Skeletal muscle satellite cell (primary cell): ENCODE results near the gene SLC35F1.

Source experiments
- H3K27me3 ChIP-seq: 2 replicates; pipeline ENCODE4 v1.7.0; 2013; ENCODE audit warnings: low read length; ENCODE audit not compliant: control insufficient read depth, insufficient read depth
- H3K36me3 ChIP-seq: 2 replicates; pipeline ENCODE4 v1.7.0; 2013; ENCODE audit warnings: mild to moderate bottlenecking, control low read depth, low read length; ENCODE audit not compliant: insufficient read depth
- H3K4me1 ChIP-seq: 2 replicates; pipeline ENCODE4 v1.7.0; 2013; ENCODE audit warnings: low read length; ENCODE audit not compliant: control insufficient read depth, insufficient read depth
- H3K4me2 ChIP-seq: 2 replicates; pipeline ENCODE4 v1.7.0; 2013; ENCODE audit warnings: mild to moderate bottlenecking, low read length
- H3K4me3 ChIP-seq: 2 replicates; pipeline ENCODE4 v1.7.0; 2013; ENCODE audit warnings: low read length
- H3K9ac ChIP-seq: 2 replicates; pipeline ENCODE4 v1.7.0; 2013; ENCODE audit warnings: mild to moderate bottlenecking, low read depth, low read length, moderate library complexity
- H3K9me3 ChIP-seq: replicated peaks from 2 replicates; pipeline ENCODE4 v1.7.0; 2013; ENCODE audit warnings: mild to moderate bottlenecking, control low read depth, low read length

Gene SLC35F1

DNA sequence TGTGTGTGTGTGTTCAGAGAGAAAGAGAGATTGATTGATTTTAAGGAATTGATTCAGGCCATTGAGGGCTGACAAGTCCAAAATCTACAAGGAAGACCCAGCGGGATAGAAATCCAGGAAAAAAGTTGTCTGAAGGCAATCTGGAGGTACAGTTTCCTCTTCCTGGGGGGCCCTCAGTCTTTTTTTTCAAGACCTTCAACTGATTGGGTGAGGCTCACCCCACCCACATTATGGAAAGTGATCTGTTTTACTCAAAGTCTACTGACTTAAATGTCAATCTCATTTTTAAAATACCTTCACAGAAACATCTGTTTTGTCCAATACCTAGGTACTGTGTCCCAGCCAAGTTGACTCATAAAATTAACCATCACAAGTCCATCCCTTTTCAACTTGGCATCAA, 398.0 kb downstream of the SLC35F1 start:
- Histone ChIP-seq H3K4me1 (no peaks in the 10 kb centered on the region), H3K36me3 (no peaks in the 10 kb centered on the region), H3K4me3 (no peak overlapping the region), H3K27me3 (no peaks in the 10 kb centered on the region), H3K9ac (no peak overlapping the region), H3K9me3 (no peaks in the 10 kb centered on the region), H3K4me2 (no peak overlapping the region)

DNA sequence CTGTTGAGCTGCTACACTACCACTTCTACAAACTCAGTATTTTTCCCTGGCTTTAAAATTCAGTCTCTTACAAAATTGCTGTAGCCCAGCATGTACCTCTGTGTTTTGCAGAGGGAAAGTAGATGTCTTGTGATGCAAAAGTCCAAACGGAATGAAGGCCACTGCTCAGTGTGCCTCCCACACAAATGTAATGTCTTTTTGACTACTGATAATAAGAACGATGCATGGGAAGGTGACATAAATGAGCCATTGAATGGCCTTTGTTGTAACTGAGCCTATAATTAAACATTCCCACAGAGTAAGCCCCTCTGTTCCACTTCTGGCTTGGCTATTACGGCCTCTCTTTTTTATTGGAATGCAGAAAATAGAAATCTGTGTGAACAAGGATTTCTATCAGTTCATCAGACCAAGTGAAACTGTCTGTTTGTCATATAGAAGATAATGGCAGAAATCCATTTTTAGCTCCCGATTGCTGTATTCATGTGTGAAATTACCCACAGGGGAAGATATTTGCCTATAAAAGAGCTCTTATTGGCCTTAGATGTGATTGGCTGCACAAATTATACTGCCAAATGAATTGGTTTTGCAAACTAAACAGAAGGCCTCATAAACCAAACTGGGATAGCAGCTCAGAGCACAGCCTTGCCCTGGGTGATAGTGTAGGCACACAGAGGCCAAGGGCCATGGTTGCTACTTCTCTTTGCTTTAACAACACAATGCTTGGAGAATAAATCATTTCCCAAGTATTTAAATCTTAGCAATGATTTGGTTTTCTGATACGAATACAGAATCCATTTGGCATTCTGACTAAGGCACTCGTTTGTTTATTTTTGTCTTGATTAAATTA, 399.6 kb downstream of the SLC35F1 start:
- Histone ChIP-seq H3K4me2 (no peak overlapping the region), H3K4me3 (no peak overlapping the region), H3K27me3 (no peaks in the 10 kb centered on the region), H3K9me3 (no peaks in the 10 kb centered on the region), H3K4me1 (no peaks in the 10 kb centered on the region), H3K9ac (no peak overlapping the region), H3K36me3 (no peaks in the 10 kb centered on the region)

DNA sequence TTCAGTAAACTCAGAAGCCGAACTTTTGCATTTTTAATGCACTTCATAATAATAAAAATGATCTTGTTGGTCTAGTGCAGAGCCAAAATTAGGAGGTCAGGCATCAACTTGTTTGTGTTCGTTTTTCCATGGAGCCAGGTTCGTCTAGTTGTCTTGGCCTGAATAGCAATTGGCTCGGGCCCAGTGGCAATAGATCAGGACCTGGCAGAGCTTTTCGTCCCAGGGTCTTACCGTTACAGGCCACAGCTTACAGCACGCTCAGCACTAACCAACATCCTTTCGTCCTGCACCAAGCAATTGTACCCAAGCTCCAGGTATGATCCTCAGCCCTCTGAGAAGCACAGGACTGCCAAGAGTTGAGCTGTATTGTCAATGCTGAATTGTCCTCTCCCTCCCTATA, 400.5 kb downstream of the SLC35F1 start:
- Histone ChIP-seq H3K36me3 (no peaks in the 10 kb centered on the region), H3K27me3 (no peaks in the 10 kb centered on the region), H3K9ac (no peak overlapping the region), H3K9me3 (no peaks in the 10 kb centered on the region), H3K4me3 (no peak overlapping the region), H3K4me2 (no peak overlapping the region), H3K4me1 (no peaks in the 10 kb centered on the region)

DNA sequence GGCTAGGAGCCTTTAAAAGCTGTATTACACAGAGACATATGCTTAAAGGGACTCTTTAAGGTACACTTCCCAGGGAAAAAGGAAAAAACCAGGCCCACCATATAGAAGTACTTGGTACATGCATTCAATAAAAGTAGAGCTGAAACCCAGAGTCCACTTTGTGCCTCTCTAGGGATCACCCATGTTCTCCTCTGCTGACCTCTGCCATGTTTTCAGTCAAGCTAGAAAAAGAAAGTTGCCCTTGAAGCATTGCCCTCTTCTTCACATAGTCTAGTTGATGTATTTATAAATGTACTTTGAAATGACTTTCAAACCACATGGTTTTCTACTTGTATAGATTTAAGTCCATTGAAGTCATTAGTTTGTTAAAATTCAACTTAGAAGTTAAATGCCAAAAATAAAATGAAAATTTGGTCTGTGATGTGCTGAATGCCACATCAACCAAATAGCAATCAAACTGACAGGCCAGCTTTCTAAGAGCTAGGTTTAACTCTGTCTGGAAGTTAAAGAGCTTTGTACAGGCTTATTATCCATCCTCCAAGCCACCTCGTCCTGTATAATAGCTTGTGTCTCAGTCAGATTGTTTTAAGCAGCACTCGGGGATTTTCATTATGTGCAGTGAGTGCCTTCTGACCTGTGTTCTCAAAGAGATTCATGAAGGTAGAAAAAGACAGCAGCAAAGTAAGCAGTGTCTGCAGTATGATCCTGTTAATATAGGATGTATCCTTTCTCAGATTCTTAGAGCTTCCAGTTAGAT, 402.5 kb downstream of the SLC35F1 start:
- H3K27me3 ChIP-seq: no peaks in the 10 kb centered on the region
- H3K36me3 ChIP-seq: no peaks in the 10 kb centered on the region
- no peaks in the 10 kb centered on the region for H3K4me1 ChIP-seq
- H3K4me2 ChIP-seq: no peak overlapping the region
- H3K9ac ChIP-seq: no peak overlapping the region
- no peaks in the 10 kb centered on the region for H3K9me3 ChIP-seq
- no peak overlapping the region for H3K4me3 ChIP-seq

DNA sequence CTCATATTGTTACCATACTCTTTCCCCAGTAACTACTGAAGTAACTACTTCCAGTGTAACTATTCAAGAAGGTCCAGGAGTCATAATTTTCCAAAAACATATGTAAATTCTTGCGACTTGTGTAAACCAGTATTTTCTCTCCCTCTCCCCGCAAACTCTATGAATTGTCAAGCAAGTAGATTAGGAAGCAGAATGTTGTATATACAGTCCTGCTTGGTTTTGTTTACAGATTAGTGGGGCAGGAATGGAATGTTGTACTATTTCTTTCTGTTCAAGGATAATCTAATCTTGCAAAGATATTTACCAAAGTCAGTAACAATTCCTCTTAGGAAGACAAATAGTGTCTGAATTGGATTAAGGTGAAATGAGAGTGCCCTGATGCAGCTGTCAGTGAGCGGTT, 406.1 kb downstream of the SLC35F1 start:
- Histone ChIP-seq H3K9me3 (no peaks in the 10 kb centered on the region), H3K9ac (no peak overlapping the region), H3K36me3 (no peaks in the 10 kb centered on the region), H3K4me3 (no peak overlapping the region), H3K27me3 (no peaks in the 10 kb centered on the region), H3K4me1 (peaks cover 5% of the 10 kb centered on the region), H3K4me2 (no peak overlapping the region)

DNA sequence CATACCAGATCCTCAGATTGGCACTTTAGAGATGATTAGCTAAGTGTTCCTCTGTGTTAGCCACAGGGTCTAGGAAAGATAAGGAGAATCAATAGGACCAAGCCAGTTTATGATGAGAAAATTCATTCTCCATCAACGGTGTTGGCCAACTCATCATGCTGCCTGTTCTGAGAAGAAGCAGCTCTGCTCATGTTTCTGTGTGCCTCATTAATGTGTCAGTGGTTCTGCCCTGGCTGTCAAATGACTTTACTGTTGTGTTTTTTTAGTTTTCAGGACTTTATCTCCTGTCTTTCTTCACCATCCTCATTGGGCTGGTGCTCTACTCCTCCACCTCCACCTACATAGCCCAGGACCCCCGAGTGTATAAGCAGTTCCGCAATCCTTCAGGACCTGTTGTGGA, 406.7 kb downstream of the SLC35F1 start:
- Histone ChIP-seq H3K9ac (no peak overlapping the region), H3K36me3 (no peaks in the 10 kb centered on the region), H3K4me3 (no peak overlapping the region), H3K27me3 (no peaks in the 10 kb centered on the region), H3K9me3 (no peaks in the 10 kb centered on the region), H3K4me2 (no peak overlapping the region), H3K4me1 (peaks cover 7% of the 10 kb centered on the region)

DNA sequence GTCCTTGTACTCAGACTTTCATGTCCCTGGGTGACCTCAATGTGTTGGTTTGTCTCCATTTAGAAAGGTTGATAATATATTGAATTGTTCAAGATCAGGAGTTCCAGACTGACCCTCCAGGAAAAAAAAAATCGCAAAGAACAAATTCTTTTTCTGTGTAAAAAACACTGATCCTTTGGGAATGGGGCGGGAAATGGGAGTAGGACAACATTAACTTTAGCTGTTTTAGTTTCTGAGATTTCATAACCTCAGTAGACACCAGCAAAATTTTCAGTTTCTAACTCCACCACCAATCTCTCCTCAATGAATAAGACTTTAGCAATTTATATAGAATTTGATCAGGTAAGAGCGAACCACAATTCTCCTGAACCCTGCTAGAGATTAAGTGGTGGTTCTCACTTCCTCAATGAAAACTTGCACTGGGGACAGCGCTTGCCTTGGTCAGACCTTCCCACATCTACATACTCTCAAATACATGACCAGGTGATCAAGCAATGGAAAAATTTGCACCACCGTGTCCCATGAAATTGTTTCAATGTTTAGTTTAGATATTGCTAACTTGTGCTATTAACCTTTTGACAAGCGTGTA, 409.8 kb downstream of the SLC35F1 start:
- no peak overlapping the region for H3K4me2 ChIP-seq
- no peak overlapping the region for H3K4me3 ChIP-seq
- no peaks in the 10 kb centered on the region for H3K27me3 ChIP-seq
- peaks cover 7% of the 10 kb centered on the region for H3K4me1 ChIP-seq
- no peaks in the 10 kb centered on the region for H3K9me3 ChIP-seq
- no peak overlapping the region for H3K9ac ChIP-seq
- H3K36me3 ChIP-seq: no peaks in the 10 kb centered on the region

DNA sequence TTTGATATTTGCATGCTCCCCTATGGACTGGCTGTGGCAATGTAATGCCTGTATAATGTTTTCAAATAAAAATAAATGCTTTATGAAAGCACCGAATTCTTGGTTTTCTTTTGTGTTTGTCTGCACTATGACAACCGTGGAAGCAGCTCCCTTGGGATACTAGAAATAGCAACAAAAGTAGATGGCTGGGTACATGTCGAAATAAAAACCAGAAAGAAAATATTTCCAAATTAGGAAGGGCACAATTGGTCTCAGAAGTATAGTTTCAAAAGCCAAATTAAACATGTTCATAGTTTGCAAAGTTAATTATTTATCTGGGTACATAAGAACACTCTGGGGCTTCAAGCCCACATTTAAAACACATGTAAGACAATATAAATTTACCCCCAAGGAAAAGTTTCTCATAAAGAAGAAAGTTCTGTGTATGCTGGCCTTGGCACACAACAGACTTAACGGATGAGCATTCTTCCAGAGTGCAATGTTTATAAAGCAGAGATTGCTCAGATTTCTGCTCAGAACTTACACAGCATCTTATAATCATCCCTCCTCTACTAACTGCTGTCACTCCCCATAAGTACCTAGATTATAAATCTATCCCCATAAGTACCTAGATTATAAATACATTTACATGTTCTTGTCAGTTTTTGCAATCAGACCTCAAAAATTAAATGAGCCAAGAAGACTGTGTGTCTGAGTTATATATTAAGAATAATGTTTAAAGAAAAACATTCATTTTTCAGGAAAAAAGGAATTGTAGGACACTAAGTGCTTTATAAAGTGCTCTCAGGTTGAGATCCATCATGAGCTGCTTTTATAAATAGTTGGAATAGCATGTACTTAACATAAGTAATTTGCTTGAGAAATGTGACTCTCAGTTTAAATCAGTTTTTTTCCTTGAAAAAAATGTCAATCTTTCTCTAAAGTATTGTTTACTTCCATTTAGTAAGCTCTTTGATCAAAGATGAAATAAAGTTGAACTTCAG, 410.8 kb downstream of the SLC35F1 start:
- Histone ChIP-seq H3K36me3 (no peaks in the 10 kb centered on the region), H3K4me3 (no peak overlapping the region), H3K9ac (no peak overlapping the region), H3K4me2 (peak overlapping the region; percentile 16), H3K27me3 (no peaks in the 10 kb centered on the region), H3K9me3 (no peaks in the 10 kb centered on the region), H3K4me1 (peaks cover 7% of the 10 kb centered on the region)

DNA sequence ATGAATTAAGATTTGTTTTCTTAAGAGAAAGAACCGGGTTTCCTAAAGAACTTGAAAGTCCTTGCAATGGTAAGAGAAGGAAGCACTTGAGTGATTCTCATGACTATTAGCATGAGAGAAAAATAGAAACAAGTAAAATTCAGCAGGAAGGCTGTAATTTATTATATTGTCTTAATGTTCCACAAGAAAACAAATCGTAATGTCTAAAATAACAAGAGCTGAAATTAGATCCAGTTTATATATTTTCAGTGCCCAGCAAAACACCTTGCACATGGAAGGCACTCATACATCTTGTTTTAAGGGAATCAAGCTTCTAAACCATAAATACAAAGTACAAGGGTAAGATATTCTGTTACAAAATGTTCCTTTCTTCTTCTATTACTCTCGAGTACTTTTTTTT, 411.6 kb downstream of the SLC35F1 start:
- Histone ChIP-seq H3K36me3 (no peaks in the 10 kb centered on the region), H3K9me3 (no peaks in the 10 kb centered on the region), H3K4me3 (no peak overlapping the region)

DNA sequence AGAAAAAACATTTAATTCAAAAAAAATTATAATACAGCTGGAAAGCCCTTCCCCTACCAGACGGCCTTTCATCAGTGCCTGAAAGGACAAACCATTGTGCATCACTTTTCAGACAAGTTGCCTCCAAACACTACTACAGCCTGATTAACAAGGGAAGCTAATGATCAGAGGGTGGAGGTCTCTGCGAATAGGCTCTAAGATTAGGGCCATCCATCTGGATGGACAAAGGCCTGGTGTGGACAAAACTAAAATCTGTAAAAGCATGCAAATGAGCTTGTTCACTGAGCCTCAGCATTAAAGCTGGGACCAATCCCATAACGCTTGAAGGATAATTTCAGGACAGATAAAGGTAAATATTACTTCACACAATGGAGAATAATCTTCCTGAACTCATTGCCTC, 412.4 kb downstream of the SLC35F1 start:
- Histone ChIP-seq H3K27me3 (no peaks in the 10 kb centered on the region), H3K4me1 (peaks cover 7% of the 10 kb centered on the region), H3K9ac (no peak overlapping the region), H3K4me3 (no peak overlapping the region), H3K36me3 (no peaks in the 10 kb centered on the region), H3K4me2 (no peak overlapping the region), H3K9me3 (no peaks in the 10 kb centered on the region)

More for the DNA sequence above, 411.6 kb downstream of the SLC35F1 start:
- H3K4me2 ChIP-seq: no peak overlapping the region
- no peak overlapping the region for H3K9ac ChIP-seq
- H3K4me1 ChIP-seq: peaks cover 7% of the 10 kb centered on the region
- no peaks in the 10 kb centered on the region for H3K27me3 ChIP-seq
